ENCODE results near the gene RPL27A. TPM values are rescaled to one million over a fixed set of nuclear protein-coding genes. Genes with fewer than 3 reads are reported as not detected.

RPL27A gene
- total and polyA plus RNA-seq, 2 donors (not counting 3 experiments of a cell fraction or from before 2014, with no cell fraction given): 1,303 to 1,363 TPM

DNA sequence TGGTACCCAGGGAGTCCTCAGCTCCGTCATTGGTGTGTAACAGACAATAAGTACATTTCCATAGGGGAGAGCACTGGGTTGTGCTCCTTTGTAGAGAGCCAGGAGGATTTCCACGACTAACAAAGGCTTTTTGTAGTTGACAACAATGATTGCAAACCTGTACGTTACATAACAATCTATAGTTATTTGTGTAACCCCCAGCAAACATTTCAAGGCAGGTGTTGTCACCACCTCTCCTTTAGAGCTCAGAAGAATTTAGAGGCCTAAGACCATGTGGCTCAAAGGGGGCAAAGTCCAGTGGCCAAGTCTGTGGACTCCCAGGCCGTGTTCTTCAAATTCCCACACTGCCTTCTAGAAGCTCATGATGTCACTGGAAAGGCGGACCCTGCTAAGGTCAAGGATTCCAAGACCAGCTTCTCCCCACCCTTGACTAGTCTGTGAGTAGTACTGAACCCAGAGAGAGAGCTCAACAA lies 15.8 kb downstream of the RPL27A start:
- no peaks in the 10 kb centered on the region for H3K27me3 ChIP-seq (ENCODE audit: control insufficient read depth in 2 of 2, insufficient read depth in 2 of 2, low read length in 2 of 2)
- H3K9me1 ChIP-seq (replicated peaks; ENCODE audit: control insufficient read depth, extremely low read depth, insufficient read depth, low read length): no peaks in the 10 kb centered on the region
- H3K36me3 ChIP-seq (ENCODE audit: control insufficient read depth in 2 of 2, extremely low read depth in 1 of 2, insufficient read depth in 2 of 2, low read length in 2 of 2): peaks cover 2 to 5% of the 10 kb centered on the region in 2 experiments
- POLR2A ChIA-PET: no interaction called here
- H4K20me1 ChIP-seq (replicated peaks; ENCODE audit: control insufficient read depth, extremely low read depth, insufficient read depth, low read length): no peaks in the 10 kb centered on the region
- CTCF ChIA-PET: interaction anchor here (1.7 to 1.8 kb wide), 2 partner anchors 9 to 16 kb away, joined by 7 read pairs; no protein-coding TSS in a partner anchor
- H3K9me3 ChIP-seq (replicated peaks; ENCODE audit: control insufficient read depth, insufficient read depth, low read length): no peaks in the 10 kb centered on the region
- H2AFZ ChIP-seq (ENCODE audit: low read depth, low read length): no peak overlapping the region
- TF ChIP-seq, protein P1, sequence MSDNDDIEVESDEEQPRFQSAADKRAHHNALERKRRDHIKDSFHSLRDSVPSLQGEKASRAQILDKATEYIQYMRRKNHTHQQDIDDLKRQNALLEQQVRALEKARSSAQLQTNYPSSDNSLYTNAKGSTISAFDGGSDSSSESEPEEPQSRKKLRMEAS (IDR thresholded peaks at IDR 0.05; ENCODE audit: insufficient read depth, insufficient read length): no peak
- TF ChIP-seq JUN (IDR thresholded peaks at IDR 0.05; ENCODE audit: borderline replicate concordance, insufficient read depth, insufficient read length, low read depth) (no peak), GATA2 (IDR thresholded peaks at IDR 0.05; ENCODE audit: insufficient read depth, insufficient read length, low read depth, low read length) (no peak), POLR2A (IDR thresholded peaks at IDR 0.05; ENCODE audit: low read depth, low read length) (no peak)
- TF ChIP-seq, protein P2, sequence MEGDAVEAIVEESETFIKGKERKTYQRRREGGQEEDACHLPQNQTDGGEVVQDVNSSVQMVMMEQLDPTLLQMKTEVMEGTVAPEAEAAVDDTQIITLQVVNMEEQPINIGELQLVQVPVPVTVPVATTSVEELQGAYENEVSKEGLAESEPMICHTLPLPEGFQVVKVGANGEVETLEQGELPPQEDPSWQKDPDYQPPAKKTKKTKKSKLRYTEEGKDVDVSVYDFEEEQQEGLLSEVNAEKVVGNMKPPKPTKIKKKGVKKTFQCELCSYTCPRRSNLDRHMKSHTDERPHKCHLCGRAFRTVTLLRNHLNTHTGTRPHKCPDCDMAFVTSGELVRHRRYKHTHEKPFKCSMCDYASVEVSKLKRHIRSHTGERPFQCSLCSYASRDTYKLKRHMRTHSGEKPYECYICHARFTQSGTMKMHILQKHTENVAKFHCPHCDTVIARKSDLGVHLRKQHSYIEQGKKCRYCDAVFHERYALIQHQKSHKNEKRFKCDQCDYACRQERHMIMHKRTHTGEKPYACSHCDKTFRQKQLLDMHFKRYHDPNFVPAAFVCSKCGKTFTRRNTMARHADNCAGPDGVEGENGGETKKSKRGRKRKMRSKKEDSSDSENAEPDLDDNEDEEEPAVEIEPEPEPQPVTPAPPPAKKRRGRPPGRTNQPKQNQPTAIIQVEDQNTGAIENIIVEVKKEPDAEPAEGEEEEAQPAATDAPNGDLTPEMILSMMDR (IDR thresholded peaks at IDR 0.05; ENCODE audit: extremely low read depth in 1 of 2, insufficient read depth in 1 of 2, low read depth in 1 of 2, low read length in 2 of 2): no peak
- intact Hi-C loops (cut with micrococcal nuclease): no loop called here
- H3K9ac ChIP-seq (replicated peaks; ENCODE audit: extremely low read depth, insufficient read depth, low read length): no peak overlapping the region
- H3K79me2 ChIP-seq (ENCODE audit: control insufficient read depth, insufficient read depth, low read length): no peaks in the 10 kb centered on the region
- BruUV-seq (replicated peaks): no TSS peak
- no peak overlapping the region for H3K4me3 ChIP-seq (replicated peaks in 1 of 3; ENCODE audit: insufficient read depth in 1 of 3, low read depth in 1 of 3, low read length in 3 of 3)
- FAIRE-seq (no peak), DNase-seq (ENCODE audit: low read depth, low spot score) (no peak)
- dilution Hi-C loops (cut with MboI; ENCODE audit: extremely low pct_ligation_motif_present, low sequenced_read_pairs): no loop called here
- peaks cover 11% of the 10 kb centered on the region for H3K4me1 ChIP-seq (ENCODE audit: control insufficient read depth, extremely low read depth, insufficient read depth, low read length)
- no peak overlapping the region for H3K4me2 ChIP-seq (ENCODE audit: insufficient read depth, low read length)
- H3K27ac ChIP-seq (ENCODE audit: insufficient read depth, low read depth, low read length): no peak overlapping the region

All from endothelial cell of umbilical vein (primary cell).